K562 (cell line): ENCODE measurements around the gene RSPH9. TPM values are rescaled to one million over a fixed set of nuclear protein-coding genes. Genes with fewer than 3 reads are reported as not detected.

Source experiments
- CREBBP ChIP-seq: IDR thresholded peaks from one replicate; pipeline ENCODE4 v1.6.1; 2012; ENCODE audit warnings: low read depth, mild to moderate bottlenecking, control low read depth, inconsistent platforms, low read length
- GTF2A2 ChIP-seq: IDR thresholded peaks from 2 replicates; pipeline ENCODE4 v1.6.1; 2016; ENCODE audit warnings: mild to moderate bottlenecking, missing genetic modification characterization, missing compliant biosample characterization
- KDM5B ChIP-seq: fragments of 200-600 bp; sonication (generic); IDR thresholded peaks from 2 replicates; pipeline ENCODE4 v1.6.1; 2012; ENCODE audit warnings: low read depth, mild to moderate bottlenecking, moderate library complexity, low read length, control low read depth, inconsistent platforms; ENCODE audit not compliant: insufficient replicate concordance
- KHSRP ChIP-seq: fragments of 450-650 bp; IDR thresholded peaks from 2 replicates; pipeline ENCODE4 v1.6.1; 2017
- PML ChIP-seq: IDR thresholded peaks from 2 replicates; pipeline ENCODE4 v1.6.1; 2012; ENCODE audit warnings: low read length, inconsistent platforms
- PRMT5 ChIP-seq: sonication (generic); formaldehyde crosslinking; IDR thresholded peaks from 2 replicates; pipeline ENCODE4 v1.5.0; 2020; ENCODE audit warnings: missing genetic modification reagents
- RCOR1 ChIP-seq, 2 experiments: IDR thresholded peaks; 2 replicates each; pipeline ENCODE4 v1.6.1; 2012; ENCODE audit warnings: low read depth in 2 of 2, low read length in 2 of 2, borderline replicate concordance in 1 of 2, improper control_type of control experiment in 1 of 2
- THRB ChIP-seq: fragments of 450-650 bp; formaldehyde crosslinking; conservative IDR thresholded peaks from 2 replicates; pipeline ENCODE4 v1.4.0; 2022; ENCODE audit warnings: mild to moderate bottlenecking, missing genetic modification characterization
- USF1 ChIP-seq: sonication (generic); formaldehyde crosslinking; IDR thresholded peaks from 2 replicates; pipeline ENCODE4 v1.9.0; 2022; ENCODE audit warnings: mild to moderate bottlenecking, missing genetic modification reagents
- XRCC5 ChIP-seq: fragments of 200-400 bp; formaldehyde crosslinking; IDR thresholded peaks from 2 replicates; pipeline ENCODE4 v1.6.1; 2017; ENCODE audit warnings: low read depth, mild to moderate bottlenecking, low read length
- ZBTB17 ChIP-seq: fragments of 450-650 bp; formaldehyde crosslinking; IDR thresholded peaks from 2 replicates; pipeline ENCODE4 v1.4.0; 2020; ENCODE audit warnings: mild to moderate bottlenecking
- ZNF785 ChIP-seq: fragments of 250-450 bp; sonication (Bioruptor Pico); IDR thresholded peaks from 2 replicates; pipeline ENCODE4 v1.4.0; 2020; ENCODE audit warnings: mild to moderate bottlenecking
- ZSCAN32 ChIP-seq: fragments of 450-650 bp; formaldehyde crosslinking; IDR thresholded peaks from 2 replicates; pipeline ENCODE4 v1.4.0; 2020; ENCODE audit warnings: mild to moderate bottlenecking, moderate library complexity
- ZZZ3 ChIP-seq: fragments of 450-650 bp; IDR thresholded peaks from 2 replicates; pipeline ENCODE4 v1.6.1; 2016; ENCODE audit warnings: antibody characterized with exemption, mild to moderate bottlenecking, moderate library complexity
- polyA plus RNA-seq, 8 experiments: library from polyadenylated mRNA; depleted of rRNA in 4 of 8; stranded (reverse) in 5 of 8; unstranded in 3 of 8; fragments of >200 nt; fragmentation: Nextera tagmentation in 2 of 8; fragmentation: Illumina TruSeq in 1 of 8; extraction: Ambion mirVana in 2 of 8; extraction: Trizol in 1 of 8; gene quantifications; 2 replicates each; pipeline versions ENCODE4 v1.2.1 to v1.2.3, GENCODE V29; 2011 to 2014; ENCODE audit warnings: inconsistent platforms in 1 of 8, missing spikeins in 1 of 8
- total RNA-seq, 7 experiments: library from RNA; depleted of rRNA in 6 of 7; stranded (reverse); fragments of >200 nt in 6 of 7; fragmentation: Illumina TruSeq in 2 of 7; extraction: Trizol in 2 of 7; gene quantifications; 2 replicates each; pipeline versions ENCODE4 v1.2.1 to v1.2.3, GENCODE V29; 2011 to 2021; ENCODE audit warnings: low replicate concordance in 1 of 7
- TF ChIP-seq, protein P1 (sequence below): fragments of 250-450 bp; sonication (Bioruptor Pico); IDR thresholded peaks from 2 replicates; pipeline ENCODE4 v1.5.1; 2021; ENCODE audit warnings: mild to moderate bottlenecking
- TF ChIP-seq, protein P2 (sequence below): sonication (generic); formaldehyde crosslinking; IDR thresholded peaks from 2 replicates; pipeline ENCODE4 v1.8.0; 2023; ENCODE audit warnings: missing genetic modification reagents, mild to moderate bottlenecking, borderline replicate concordance
- TF ChIP-seq, protein P3 (sequence below), 2 experiments: fragments of 450-650 bp in 1 of 2; sonication (generic) in 1 of 2; formaldehyde crosslinking in 1 of 2; IDR thresholded peaks in 1 of 2; conservative IDR thresholded peaks in 1 of 2; 2 replicates each; pipeline versions ENCODE4 v1.6.1 to v1.8.1; 2016 to 2023; ENCODE audit warnings: mild to moderate bottlenecking in 2 of 2, moderate library complexity in 2 of 2, inconsistent platforms in 1 of 2, missing genetic modification reagents in 1 of 2

Gene RSPH9
- total and polyA plus RNA-seq, 9 of the 15 experiments (the other 6 are each of a cell fraction or from before 2014, with no cell fraction given): 0.05 to 0.60 (median 0.39) TPM; not detected in 6

GRCh38 chr6:43616725-43617472 lies 27.9 kb upstream of the RSPH9 start (continued):
- TF ChIP-seq, protein P1, sequence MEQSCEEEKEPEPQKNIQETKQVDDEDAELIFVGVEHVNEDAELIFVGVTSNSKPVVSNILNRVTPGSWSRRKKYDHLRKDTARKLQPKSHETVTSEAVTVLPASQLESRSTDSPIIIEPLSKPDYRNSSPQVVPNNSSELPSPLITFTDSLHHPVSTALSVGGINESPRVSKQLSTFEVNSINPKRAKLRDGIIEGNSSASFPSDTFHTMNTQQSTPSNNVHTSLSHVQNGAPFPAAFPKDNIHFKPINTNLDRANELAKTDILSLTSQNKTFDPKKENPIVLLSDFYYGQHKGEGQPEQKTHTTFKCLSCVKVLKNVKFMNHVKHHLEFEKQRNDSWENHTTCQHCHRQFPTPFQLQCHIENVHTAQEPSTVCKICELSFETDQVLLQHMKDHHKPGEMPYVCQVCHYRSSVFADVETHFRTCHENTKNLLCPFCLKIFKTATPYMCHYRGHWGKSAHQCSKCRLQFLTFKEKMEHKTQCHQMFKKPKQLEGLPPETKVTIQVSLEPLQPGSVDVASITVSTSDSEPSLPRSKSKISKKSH (CRISPR knock-in tag): no peak
- TF ChIP-seq KDM5B (no peak), PRMT5 (CRISPR knock-in tag) (no peak), USF1 (peak; percentile 30; the same call in 1 of the 2 replicates), XRCC5 (no peak), ZZZ3 (no peak), ZBTB17 (no peak), KHSRP (no peak), PML (no peak; the same call in 1 of the 2 replicates), RCOR1 (IDR thresholded peaks at IDR 0.05; ENCODE audit: borderline replicate concordance in 1 of 2, low read depth in 2 of 2, low read length in 2 of 2) (no peak), ZSCAN32 (CRISPR knock-in tag) (no peak), CREBBP (no peak), GTF2A2 (tag) (no peak), ZNF785 (CRISPR knock-in tag) (no peak), THRB (CRISPR knock-in tag) (0 out of 2 replicates have a peak, but pooled peaks have one; percentile 6)
- TF ChIP-seq, protein P2, sequence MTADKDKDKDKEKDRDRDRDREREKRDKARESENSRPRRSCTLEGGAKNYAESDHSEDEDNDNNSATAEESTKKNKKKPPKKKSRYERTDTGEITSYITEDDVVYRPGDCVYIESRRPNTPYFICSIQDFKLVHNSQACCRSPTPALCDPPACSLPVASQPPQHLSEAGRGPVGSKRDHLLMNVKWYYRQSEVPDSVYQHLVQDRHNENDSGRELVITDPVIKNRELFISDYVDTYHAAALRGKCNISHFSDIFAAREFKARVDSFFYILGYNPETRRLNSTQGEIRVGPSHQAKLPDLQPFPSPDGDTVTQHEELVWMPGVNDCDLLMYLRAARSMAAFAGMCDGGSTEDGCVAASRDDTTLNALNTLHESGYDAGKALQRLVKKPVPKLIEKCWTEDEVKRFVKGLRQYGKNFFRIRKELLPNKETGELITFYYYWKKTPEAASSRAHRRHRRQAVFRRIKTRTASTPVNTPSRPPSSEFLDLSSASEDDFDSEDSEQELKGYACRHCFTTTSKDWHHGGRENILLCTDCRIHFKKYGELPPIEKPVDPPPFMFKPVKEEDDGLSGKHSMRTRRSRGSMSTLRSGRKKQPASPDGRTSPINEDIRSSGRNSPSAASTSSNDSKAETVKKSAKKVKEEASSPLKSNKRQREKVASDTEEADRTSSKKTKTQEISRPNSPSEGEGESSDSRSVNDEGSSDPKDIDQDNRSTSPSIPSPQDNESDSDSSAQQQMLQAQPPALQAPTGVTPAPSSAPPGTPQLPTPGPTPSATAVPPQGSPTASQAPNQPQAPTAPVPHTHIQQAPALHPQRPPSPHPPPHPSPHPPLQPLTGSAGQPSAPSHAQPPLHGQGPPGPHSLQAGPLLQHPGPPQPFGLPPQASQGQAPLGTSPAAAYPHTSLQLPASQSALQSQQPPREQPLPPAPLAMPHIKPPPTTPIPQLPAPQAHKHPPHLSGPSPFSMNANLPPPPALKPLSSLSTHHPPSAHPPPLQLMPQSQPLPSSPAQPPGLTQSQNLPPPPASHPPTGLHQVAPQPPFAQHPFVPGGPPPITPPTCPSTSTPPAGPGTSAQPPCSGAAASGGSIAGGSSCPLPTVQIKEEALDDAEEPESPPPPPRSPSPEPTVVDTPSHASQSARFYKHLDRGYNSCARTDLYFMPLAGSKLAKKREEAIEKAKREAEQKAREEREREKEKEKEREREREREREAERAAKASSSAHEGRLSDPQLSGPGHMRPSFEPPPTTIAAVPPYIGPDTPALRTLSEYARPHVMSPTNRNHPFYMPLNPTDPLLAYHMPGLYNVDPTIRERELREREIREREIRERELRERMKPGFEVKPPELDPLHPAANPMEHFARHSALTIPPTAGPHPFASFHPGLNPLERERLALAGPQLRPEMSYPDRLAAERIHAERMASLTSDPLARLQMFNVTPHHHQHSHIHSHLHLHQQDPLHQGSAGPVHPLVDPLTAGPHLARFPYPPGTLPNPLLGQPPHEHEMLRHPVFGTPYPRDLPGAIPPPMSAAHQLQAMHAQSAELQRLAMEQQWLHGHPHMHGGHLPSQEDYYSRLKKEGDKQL: no peak
- TF ChIP-seq, protein P3, sequence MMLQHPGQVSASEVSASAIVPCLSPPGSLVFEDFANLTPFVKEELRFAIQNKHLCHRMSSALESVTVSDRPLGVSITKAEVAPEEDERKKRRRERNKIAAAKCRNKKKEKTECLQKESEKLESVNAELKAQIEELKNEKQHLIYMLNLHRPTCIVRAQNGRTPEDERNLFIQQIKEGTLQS (IDR thresholded peaks at IDR 0.05): no peak
- TF ChIP-seq, protein P3 (CRISPR knock-in tag; conservative IDR thresholded peaks at IDR 0.05): no peak
